Activated CD4-positive, alpha-beta T cell treated with anti-CD3 and anti-CD28 coated beads, Interleukin-10, Interleukin-2, amounts not matched to agents 100 ng/mL and 50 ng/mL, durations not matched to agents 16 hours and 8 hours (primary cell): Measurements from ENCODE around the gene DAAM2.

Experiments
- DNase-seq: peaks from one replicate; pipeline ENCODE4 v3.0.0-alpha.2; 2020

Gene DAAM2

DNA sequence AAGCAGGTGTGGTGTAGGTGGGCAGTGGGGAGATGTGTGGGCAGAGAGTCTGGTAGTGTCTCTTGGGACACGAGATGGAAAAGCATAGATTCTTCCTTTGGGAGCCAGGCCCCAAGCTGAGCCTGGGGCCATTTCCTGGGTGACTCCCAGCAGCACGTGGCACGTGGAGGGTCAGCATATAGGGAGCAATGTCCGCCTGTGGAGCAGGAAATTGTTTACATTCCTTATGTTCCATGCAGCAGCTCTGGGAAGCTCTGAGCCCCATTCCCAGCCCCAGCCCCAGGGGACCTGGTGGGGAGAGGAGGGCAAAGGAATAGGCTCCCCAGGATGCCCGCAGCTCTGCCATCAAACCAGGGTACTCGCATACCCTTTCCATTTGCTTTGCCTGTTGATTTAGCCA lies 57.6 kb downstream of the DAAM2 start:
- DNase-seq: no peak

DNA sequence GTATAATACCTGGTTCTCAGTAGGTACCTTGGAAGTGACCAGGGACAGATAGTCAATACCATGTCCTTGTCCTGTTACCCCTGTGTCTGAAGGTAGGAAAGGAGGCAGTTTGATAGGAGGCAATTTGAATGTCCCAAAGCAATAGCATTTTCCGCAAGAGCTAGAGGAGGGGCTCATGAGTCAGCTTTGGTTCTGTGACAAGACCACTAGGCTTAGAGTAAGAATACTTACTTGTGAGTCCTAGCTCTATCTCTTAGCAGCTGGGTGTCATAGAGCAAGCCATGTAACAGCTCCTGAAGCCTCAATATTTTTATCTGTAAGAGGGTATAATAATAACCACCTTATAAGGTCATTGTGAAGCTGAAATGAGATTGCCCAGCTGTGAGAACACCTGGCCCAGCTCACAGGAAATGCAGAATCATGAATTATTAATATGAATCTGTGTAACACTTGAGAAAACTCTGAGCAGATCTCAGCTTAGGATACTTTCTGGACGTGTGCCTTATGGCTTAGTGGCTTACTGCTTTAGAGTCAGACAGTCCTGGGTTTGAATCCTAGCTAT lies 58.6 kb downstream of the DAAM2 start:
- no peak for DNase-seq

DNA sequence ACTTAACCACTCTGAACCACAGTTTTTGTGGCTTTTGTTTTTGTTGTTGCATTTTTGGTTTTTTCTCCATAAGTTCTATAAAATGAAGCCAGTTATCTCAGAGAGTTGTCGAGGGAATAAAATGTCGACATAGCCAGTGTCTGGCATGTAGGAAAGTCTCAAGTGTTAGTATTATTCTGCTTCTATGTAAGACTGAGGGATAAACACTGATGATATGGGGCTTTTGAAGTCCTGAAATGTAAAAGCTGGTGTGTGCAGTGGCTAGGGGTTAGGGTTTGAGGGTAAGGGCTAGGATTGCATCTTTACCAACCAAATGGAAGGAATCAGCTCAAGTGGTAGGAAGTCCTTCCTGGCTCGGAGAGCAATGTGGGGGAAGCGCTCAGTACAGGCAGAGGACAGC lies 59.2 kb downstream of the DAAM2 start:
- DNase-seq: no peak

DNA sequence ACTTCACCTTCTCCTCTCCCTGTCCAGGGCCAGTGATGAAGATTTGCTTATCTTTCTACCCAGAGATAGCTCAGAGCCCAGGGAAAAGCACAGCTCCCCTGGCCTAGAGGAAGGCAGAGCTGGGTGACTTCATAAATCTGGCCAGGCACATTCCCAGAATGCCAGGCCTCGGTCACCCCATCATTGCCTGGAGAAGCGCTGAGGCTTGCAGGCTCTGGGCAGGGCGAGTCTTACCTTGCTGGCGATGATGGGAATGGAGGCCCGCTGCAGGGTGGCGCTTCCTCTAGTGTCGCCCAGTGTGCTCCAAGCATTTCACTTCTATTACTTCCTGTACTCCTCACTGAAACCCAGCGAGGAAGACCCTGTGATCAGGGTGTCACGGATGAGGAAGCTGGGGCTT lies 60.1 kb downstream of the DAAM2 start:
- DNase-seq: no peak

DNA sequence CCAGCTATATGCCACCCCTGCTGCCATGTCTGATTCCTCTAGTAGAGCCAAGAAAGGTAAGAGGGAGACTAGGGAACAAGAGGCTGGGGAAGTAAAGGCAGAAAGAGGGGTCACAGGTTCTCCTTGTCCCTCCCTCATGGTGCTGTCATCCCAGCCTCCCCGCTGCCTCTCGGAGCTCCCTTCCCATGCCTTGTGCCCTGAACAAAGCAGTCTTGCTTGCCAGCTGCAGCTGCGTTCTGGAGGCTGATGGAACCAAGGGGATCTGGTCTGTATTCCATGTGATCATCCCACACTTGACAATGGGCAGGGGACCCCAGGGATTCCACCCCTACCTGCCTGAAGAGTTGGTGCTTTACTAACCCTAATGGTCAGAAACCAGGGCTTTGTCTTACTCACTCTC lies 61.4 kb downstream of the DAAM2 start:
- no peak for DNase-seq

DNA sequence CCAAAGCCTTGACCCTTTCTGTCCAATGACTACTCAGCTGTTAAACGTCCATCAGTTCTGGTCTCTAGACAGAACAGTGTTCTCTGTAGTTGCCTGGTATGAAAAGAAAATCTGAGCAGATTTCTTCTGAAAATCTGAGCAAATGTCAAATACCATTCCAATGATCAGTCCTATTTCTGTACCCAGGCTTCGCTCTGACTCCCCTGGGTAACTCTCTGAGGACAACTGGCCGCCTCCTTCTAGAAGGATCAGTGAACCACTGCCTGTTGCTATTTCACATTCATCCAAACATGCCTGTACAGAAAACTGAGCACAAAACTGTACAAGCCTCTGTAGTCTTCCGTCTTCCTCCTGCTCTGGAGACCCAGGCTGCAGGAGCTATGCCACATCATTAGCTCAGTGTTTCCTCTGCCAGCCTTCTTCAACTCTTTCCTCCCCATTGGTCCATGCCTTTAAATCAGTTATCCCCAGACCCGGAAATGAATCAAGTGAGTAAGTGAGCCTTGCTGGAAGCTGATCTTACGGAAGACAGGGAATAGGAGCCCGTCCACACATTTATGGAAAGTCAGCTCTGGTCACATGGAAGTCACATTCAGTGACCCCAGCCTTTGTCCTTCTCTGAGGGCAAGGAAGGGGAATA lies 63.3 kb downstream of the DAAM2 start:
- no peak for DNase-seq

DNA sequence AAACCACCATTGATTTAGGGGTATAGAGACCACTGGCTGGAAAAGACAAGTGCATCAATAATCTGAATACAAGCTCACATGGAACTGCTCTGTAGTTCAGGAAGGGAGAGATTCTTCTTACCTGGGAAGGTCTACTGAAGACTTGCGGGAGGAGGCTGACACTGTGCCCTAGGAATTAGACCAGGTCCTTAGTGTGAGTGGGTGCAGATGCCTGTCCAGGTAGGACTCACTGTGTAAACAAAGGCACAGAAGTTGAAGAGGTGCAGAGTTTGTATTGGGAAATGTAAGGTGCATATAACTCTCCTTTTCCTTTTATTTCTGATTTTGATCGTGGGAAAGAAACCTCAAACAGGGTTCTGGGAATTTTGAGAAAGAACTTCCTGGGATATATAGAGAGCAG lies 66.8 kb downstream of the DAAM2 start:
- no peak for DNase-seq

DNA sequence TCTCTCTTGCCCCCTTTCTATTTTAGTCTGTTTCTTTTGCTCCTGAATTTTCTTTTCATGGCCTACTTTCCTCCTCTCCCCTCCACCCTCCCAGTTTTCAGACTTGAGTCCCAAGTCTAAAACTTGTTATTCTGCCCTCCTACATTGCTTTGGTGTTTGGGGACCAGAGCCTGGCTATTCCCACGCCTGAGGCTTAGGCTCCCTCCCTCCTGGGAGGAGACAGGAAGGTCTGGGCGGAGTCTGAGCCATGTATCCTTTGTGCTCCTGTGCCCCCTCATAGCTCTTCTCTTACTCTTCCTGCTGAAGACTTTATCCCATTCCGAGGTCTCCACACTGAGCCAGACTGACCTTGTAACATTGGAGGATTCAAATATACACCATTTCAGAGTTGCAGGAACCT lies 69.5 kb downstream of the DAAM2 start:
- DNase-seq: no peak

DNA sequence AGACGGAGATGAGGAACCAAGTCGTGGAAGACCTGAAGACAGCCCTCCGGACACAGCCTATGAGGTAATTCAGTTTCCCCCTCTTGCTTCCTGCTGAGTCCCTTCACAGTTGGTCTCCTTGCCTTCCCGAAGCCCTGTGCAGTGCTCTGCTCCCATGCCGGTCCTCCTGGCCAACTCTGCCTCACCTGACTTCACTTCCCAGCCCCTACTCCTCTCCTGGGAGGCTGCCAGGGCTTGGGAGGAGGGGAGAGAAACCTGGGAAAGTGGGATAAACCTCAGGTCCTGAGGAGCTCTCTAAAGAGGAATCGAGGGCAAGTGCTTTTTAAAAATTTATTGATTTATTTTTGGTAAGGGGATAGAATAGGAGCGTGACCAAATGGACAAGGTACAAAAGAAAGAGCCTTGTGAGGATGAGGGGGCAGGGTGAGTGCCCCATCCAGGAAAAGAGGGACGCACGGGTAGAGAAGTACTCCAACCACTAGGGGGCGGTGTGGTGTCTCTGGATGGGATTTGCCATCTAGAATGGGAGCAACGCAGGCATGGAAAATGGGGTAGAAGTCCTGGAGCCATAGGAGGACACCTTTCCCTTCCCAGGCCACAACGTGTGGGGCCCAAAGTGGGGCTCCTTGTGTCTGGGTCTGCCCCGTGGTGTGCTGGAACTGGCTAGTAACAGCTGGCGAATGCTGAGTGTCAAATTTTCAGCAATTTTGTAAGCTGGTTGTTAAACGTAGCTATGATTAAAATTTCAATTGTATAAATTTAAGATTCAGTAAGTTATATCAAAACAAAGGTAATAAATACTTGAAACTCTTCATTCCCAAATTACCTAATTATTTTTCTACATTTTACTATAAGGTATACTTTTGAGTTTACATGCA lies 73.1 kb downstream of the DAAM2 start:
- DNase-seq: peak; percentile 62

DNA sequence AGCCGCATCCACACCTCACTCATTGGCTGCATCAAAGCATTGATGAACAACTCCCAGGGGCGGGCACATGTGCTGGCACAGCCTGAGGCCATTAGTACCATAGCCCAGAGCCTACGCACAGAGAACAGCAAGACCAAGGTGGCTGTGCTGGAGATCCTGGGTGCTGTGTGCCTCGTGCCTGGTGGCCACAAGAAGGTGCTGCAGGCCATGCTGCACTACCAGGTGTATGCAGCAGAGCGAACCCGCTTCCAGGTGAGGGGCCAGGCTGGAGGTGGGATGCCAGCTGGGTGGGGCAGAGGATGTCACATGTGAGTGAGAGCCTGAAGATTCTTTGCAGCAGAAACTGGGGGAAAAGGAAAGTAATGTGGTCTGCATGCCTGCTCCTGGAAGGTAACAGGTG lies 75.4 kb downstream of the DAAM2 start:
- no peak for DNase-seq

DNA sequence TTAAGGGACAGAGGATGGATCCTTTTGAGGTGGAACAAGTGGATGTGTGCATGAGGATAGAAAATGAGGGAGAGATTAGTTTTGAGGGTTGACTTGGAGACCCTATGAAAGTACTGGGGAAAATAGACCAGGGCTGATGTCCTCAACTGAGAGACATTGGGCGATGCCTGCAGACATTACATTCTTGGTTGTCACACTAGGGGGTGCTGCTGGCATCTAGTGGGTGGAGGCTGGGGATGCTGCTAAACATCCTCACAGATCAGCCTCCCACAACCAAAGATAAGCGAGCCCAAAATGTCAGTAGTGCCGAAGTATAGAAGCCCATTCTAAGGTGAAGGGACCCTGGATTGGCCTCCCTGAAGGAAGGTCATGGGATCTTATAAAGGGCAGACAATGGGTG lies 78.8 kb downstream of the DAAM2 start:
- DNase-seq: no peak

DNA sequence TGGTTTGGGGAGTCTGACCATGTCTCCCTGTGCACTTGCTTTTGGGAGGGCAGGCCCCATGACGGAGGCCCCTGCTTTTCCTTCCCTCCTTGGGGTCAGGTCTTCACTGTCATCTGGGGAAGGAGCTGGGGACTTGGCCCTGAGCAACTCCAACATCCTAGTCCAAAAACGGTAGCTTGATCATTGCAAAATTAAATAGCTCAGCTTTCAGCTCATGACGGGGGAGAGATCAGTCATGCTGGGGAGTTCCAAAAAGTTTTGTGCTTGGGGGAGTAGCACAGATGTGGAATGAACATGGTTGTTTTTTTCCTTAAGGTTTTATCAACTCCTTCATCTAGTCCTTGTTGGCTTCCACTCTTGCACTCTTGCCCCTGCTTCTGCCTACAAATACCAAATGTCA lies 81.3 kb downstream of the DAAM2 start:
- no peak for DNase-seq

DNA sequence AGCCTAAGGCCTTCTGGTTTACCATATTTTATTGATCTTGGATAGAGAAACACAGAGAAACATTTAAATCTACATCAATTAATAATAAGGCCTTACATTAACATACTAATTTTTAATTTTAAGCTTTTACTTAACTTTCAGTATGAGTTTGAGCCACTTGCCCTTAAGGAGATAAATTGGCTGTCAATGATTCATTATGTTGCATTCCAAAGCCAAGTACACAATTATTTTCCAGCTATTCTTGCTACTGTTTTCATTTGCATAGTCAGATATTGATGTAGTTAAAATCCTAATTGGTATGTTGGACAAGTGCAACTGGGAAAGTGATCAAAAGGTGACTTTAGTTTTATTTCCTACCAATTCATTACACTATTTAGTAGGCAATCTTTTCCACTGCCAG lies 83.9 kb downstream of the DAAM2 start:
- DNase-seq: no peak

DNA sequence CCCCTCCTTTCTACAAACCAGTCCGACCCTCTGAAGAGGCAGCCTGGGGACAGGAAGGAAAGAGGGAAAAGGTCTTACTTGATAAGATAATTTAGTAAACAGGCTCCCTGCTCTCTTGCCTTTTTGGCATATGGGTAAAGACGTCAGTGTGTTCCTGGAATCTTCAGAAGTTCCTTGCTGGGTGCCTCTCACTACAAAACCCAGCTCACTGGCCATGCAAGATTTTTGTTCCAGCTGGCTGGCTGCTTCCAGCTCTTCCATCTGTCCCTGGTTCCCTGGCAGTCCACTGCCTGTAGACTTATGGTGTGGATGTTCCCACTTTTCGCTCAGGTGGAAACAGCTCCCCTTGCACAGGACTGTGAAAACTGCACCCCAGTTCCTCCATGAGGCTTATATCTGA lies 84.7 kb downstream of the DAAM2 start:
- no peak for DNase-seq

DNA sequence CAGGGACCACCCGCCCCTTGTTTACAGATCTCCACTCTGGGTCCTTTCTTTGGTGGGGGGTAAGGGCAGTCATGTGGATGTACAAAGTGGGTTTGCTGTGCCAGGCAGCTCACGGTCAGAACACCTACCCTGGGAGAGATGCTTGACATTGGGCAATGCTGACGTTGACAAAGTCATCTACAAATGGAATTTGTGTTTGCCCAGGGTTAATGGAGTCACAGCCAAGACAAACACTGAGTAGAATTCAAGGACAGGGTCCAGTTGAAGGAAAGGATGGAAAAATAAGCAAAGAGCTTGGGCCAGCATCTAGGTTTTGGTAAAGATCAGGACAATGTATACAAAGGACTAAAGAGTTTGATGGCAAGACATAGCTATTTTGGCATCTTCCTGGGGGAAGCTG lies 87.4 kb downstream of the DAAM2 start:
- DNase-seq: no peak

DNA sequence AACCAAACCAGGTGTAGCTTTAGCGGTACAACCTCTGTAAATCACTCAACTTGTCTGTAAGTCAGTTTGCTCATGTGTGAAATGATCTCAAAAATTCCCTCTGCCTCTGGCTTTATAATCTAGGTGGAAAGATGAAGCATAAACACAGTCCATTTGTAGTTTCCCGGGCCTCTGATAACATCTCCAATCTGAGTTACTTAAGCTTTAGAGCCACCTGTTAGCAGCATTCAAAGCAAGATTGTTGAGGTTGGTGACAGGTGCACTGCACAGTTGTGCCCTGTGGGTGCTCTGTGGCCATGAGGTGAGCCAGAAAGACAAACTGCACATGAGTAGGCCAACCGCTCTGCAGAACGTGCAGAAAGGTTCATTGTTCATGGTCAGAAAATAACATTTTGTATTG lies 88.4 kb downstream of the DAAM2 start:
- DNase-seq: no peak

DNA sequence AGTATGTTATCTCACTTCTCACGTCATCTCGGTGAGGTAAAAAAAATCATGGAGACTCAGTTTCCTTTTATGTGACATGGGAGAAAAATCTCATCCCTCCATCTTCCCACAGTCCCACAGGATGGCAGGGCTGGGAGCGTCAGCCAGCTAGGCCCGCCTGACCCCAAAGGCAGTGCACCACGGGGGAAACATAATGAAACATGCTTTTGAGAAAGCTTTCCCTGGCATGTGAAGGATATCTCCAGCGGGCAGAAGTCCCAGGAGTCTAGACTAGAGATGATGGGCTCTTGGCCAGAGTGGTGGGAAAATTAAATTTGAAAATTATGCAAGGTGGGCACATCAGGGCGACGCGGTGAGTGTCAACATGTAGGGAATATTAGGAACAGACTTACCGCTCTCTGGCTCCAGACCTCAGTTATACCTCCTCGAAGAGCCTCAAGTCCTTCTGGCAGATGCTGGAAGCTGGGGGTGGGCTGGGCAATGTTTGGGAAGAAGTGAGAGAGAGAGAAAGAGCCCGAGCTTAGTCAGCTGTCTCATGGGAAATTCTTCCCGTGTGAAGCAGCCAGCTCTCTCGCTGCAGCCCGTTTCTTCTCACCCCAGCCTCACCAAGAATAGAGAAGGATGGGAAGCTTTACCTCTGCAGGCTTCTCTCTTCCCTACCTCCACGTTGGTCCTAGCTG lies 89.8 kb downstream of the DAAM2 start:
- no peak for DNase-seq

DNA sequence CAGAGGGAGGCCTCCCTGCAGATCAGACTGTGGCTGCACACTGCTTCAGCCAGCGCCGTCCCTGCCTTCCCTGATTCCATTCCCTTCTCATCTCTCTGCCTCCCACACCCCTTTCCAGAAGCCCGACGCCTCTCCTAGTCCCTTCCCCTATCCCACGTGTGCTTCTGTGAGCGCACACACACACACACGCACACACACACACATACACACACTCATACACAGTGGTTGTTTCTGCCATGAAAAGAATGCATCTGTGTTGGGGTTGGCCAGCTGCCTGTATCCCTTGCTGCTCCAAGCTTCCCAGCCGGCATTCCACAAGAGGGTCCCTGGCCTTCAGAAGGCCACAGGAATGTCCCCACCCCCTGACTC lies 90.3 kb downstream of the DAAM2 start:
- no peak for DNase-seq

DNA sequence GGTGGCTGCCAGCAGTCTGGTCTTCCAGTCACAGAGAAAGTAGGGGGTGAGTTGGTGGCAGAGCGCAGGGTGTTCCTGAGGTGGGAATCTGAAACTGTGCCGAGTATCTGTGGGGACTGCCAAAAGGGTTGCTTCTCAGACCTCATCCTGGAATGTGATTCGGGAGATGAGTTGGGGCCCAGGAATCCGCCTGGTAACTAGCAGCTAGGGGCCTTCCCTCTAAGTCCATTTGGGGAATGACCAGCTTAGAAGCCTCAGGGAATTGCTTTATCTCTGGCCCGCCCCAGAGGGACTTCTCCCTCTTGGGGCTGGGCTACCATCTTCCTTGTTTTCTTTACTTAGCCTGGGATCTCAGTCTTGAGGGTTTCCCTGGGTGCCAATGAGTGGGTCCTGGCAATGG lies 92.5 kb downstream of the DAAM2 start:
- DNase-seq: no peak

DNA sequence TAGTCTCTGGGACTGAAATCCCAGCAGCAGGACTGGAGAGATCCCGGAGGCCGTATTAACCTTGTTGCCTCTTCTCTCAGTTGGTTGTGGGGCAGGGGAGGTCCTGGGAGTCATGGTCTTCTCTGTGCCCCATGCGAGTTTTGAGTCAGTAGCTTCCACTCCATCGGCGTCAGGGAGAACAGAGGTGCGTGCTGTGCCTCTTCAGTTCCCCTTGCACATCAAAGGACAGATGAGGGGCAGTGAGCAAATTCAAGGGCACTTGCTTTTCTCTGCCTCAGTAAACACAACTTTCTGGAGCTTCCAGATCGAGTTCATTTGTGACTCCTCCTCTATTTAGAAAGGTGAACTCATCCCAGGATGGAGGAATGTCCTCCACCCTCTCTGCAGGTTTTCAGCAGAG lies 93.5 kb downstream of the DAAM2 start:
- no peak for DNase-seq

DNA sequence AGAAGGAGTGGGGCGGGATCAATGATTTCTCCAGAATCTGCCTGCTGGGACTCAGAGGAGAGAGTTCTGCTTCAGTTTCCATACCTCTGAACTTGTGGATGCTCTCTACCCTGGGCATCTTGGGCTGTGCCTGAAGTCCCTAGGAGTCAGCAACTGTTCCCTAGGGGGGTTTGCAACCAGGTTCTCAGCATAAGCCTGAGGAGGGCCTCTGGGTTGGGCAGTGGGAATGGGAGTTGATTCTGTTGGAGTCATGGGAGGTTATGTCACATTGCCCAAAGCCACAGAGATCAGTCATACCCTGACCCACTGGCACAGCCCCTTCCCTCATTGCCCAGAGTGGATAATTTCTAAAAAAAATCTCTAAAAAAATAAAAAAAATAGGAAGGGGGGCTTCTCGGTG lies 94.7 kb downstream of the DAAM2 start:
- no peak for DNase-seq

DNA sequence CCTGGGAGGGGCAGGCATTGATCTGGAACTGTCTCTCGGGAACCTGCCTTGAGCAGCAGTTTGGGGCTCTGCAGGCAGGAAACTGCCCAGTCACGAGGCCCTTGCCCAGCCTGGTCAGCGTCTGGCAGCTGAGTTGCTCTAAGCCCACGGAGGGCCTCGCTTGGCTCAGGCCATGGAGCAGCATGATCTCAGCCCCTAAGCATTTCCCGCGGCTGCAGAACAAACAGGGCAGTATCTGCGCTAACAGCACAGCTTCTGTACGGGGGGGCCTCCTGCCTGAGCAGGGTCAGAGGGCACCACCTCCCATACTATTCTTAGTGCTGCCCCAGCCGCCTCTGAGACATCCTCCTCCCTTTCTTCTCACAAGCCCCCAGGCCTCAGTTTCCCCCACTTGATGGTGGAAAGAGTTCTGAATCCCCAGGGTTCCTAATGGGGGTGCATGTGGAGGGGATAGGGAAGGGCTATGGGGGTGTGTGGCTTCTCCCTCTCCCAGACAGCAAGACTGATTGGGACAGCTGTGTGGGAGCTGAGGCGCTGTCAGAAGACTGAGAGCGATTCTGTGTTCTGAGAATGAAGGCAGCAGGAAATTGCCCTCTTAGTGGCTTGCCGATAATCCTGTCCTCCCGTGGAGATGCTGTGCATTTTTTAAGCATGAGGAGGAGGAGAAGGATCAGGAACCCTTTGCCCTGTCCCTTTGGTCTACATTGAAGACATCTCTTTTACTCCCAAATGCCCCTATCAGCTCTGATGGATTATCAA lies 95.7 kb downstream of the DAAM2 start:
- DNase-seq: no peak

DNA sequence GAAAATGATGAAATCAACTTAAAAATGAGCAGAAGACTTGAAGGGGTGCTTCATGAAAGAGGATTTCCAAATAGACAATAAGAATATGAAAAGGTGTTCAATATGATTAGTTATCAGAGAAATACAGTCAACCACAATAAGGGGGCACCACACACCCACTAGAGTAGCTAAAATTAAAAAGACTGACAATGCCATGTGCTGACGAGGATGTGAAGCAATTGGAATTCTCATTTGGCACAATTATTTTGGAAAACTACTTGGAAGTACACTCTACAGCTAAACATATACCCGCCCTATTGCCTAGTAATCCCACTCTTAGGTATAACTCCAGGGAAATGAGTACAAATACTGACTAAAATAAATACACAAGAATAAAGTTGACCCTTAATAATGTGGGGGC lies 97.1 kb downstream of the DAAM2 start:
- no peak for DNase-seq
